ENCODE data around the gene PTPA.
"Not testable (repeated sequence)": the region's sequence is repeated elsewhere in the genome, so short reads cannot be mapped to it uniquely, and the experiment has no call there.

The PTPA gene

GRCh38 chr9:129160712-129161533 lies 49.7 kb downstream of the PTPA start:
- Histone ChIP-seq H3K9ac (ENCODE audit: low read depth, low read length) (no peak overlapping the region), H3K27ac (ENCODE audit: low read length) (no peak overlapping the region), H3K4me2 (ENCODE audit: insufficient read depth, low read length) (no peak overlapping the region), H3K4me3 (ENCODE audit: low read depth in 1 of 2, low read length in 2 of 2) (no peak overlapping the region), H2AFZ (ENCODE audit: low read depth, low read length) (no peak overlapping the region), H3K79me2 (ENCODE audit: insufficient read depth, low read length) (no peaks in the 10 kb centered on the region), H3K9me3 (ENCODE audit: insufficient read depth, low read length, severe bottlenecking) (no peaks in the 10 kb centered on the region), H3K36me3 (ENCODE audit: insufficient read depth, low read length) (no peaks in the 10 kb centered on the region), H3K4me1 (ENCODE audit: insufficient read depth, low read length) (no peaks in the 10 kb centered on the region), H4K20me1 (ENCODE audit: insufficient read depth, low read length) (no peaks in the 10 kb centered on the region), H3K27me3 (ENCODE audit: insufficient read depth, low read length, poor library complexity) (no peaks in the 10 kb centered on the region)
- TF ChIP-seq CTCF (IDR thresholded peaks at IDR 0.05; ENCODE audit: borderline replicate concordance, extremely low read depth, low read length, poor library complexity, severe bottlenecking), result no peak
- TF ChIP-seq EZH2 (IDR thresholded peaks at IDR 0.05; ENCODE audit: borderline replicate concordance, low read depth, low read length, severe bottlenecking), result no peak
- ATAC-seq (ENCODE audit: insufficient read depth, low read depth), result no peak
- DNase-seq, result no peak

GRCh38 chr9:129161534-129161837 lies 50.3 kb downstream of the PTPA start:
- ATAC-seq (ENCODE audit: insufficient read depth, low read depth), result no peak
- H3K4me1 ChIP-seq (ENCODE audit: insufficient read depth, low read length), result peaks cover 2% of the 10 kb centered on the region

GRCh38 chr9:129162497-129163197 lies 51.4 kb downstream of the PTPA start:
- no peak for DNase-seq
- H3K4me2 ChIP-seq (ENCODE audit: insufficient read depth, low read length), result no peak overlapping the region
- H4K20me1 ChIP-seq (ENCODE audit: insufficient read depth, low read length), result no peaks in the 10 kb centered on the region
- H2AFZ ChIP-seq (ENCODE audit: low read depth, low read length), result no peak overlapping the region
- no peak overlapping the region for H3K9ac ChIP-seq (ENCODE audit: low read depth, low read length)
- TF ChIP-seq EZH2 (IDR thresholded peaks at IDR 0.05; ENCODE audit: borderline replicate concordance, low read depth, low read length, severe bottlenecking) (no peak), CTCF (IDR thresholded peaks at IDR 0.05; ENCODE audit: borderline replicate concordance, extremely low read depth, low read length, poor library complexity, severe bottlenecking) (no peak)
- H3K27ac ChIP-seq (ENCODE audit: low read length), result no peak overlapping the region
- no peaks in the 10 kb centered on the region for H3K36me3 ChIP-seq (ENCODE audit: insufficient read depth, low read length)
- no peaks in the 10 kb centered on the region for H3K79me2 ChIP-seq (ENCODE audit: insufficient read depth, low read length)
- no peak overlapping the region for H3K4me3 ChIP-seq (ENCODE audit: low read depth in 1 of 2, low read length in 2 of 2)
- ATAC-seq (ENCODE audit: insufficient read depth, low read depth), result no peak
- no peaks in the 10 kb centered on the region for H3K9me3 ChIP-seq (ENCODE audit: insufficient read depth, low read length, severe bottlenecking)
- H3K4me1 ChIP-seq (ENCODE audit: insufficient read depth, low read length), result peaks cover 13% of the 10 kb centered on the region
- no peaks in the 10 kb centered on the region for H3K27me3 ChIP-seq (ENCODE audit: insufficient read depth, low read length, poor library complexity)

More at GRCh38 chr9:129161534-129161837, 50.3 kb downstream of the PTPA start:
- Histone ChIP-seq H3K9me3 (ENCODE audit: insufficient read depth, low read length, severe bottlenecking) (no peaks in the 10 kb centered on the region), H4K20me1 (ENCODE audit: insufficient read depth, low read length) (no peaks in the 10 kb centered on the region), H3K4me3 (ENCODE audit: low read depth in 1 of 2, low read length in 2 of 2) (no peak overlapping the region), H3K4me2 (ENCODE audit: insufficient read depth, low read length) (no peak overlapping the region), H3K79me2 (ENCODE audit: insufficient read depth, low read length) (no peaks in the 10 kb centered on the region), H2AFZ (ENCODE audit: low read depth, low read length) (no peak overlapping the region), H3K36me3 (ENCODE audit: insufficient read depth, low read length) (no peaks in the 10 kb centered on the region), H3K27ac (ENCODE audit: low read length) (no peak overlapping the region), H3K27me3 (ENCODE audit: insufficient read depth, low read length, poor library complexity) (no peaks in the 10 kb centered on the region), H3K9ac (ENCODE audit: low read depth, low read length) (no peak overlapping the region)
- no peak for DNase-seq
- TF ChIP-seq CTCF (IDR thresholded peaks at IDR 0.05; ENCODE audit: borderline replicate concordance, extremely low read depth, low read length, poor library complexity, severe bottlenecking) (no peak), EZH2 (IDR thresholded peaks at IDR 0.05; ENCODE audit: borderline replicate concordance, low read depth, low read length, severe bottlenecking) (no peak)

GRCh38 chr9:129163198-129163670 lies 52.0 kb downstream of the PTPA start:
- H3K4me3 ChIP-seq (ENCODE audit: low read depth in 1 of 2, low read length in 2 of 2); DNase-seq; H3K79me2 ChIP-seq (ENCODE audit: insufficient read depth, low read length); ATAC-seq (ENCODE audit: insufficient read depth, low read depth); H3K9ac ChIP-seq (ENCODE audit: low read depth, low read length); H4K20me1 ChIP-seq (ENCODE audit: insufficient read depth, low read length); H3K27me3 ChIP-seq (ENCODE audit: insufficient read depth, low read length, poor library complexity); H3K4me2 ChIP-seq (ENCODE audit: insufficient read depth, low read length); H2AFZ ChIP-seq (ENCODE audit: low read depth, low read length); H3K36me3 ChIP-seq (ENCODE audit: insufficient read depth, low read length); H3K27ac ChIP-seq (ENCODE audit: low read length); H3K9me3 ChIP-seq (ENCODE audit: insufficient read depth, low read length, severe bottlenecking): not testable (repeated sequence)
- peaks cover 19% of the 10 kb centered on the region for H3K4me1 ChIP-seq (ENCODE audit: insufficient read depth, low read length)

All from DND-41 (cell line).